B cell (primary cell): Measurements from ENCODE around the gene OR2T10. TPM values are rescaled to one million over a fixed set of nuclear protein-coding genes. Genes with fewer than 3 reads are reported as not detected.
"Not testable (repeated sequence)": the region's sequence is repeated elsewhere in the genome, so short reads cannot be mapped to it uniquely, and the experiment has no call there.

Experiments used
- ATAC-seq: fragments of 200-7000 bp; cut with Tn5 transposase; one replicate; pipeline ENCODE4 v1.10.0; 2021; ENCODE audit warnings: low read depth, mild to moderate bottlenecking, moderate number of reproducible peaks, moderate library complexity
- CTCF ChIA-PET: fragments of 350-600 bp; sonication (Branson Sonifier 250); formaldehyde crosslinking; loops from one replicate; lab custom pipeline; 2021; ENCODE audit warnings: antibody characterized with exemption, inconsistent platforms; lab: Charles Lee
- POLR2A ChIA-PET: fragments of 350-600 bp; sonication (Branson Sonifier 250); formaldehyde crosslinking; loops from one replicate; lab custom pipeline; 2021; ENCODE audit warnings: antibody characterized with exemption; lab: Charles Lee
- DNase-seq: peaks from one replicate; pipeline ENCODE4 v3.0.0; 2013
- H2AFZ ChIP-seq: 2 replicates; pipeline ENCODE4 v1.6.1; 2012; ENCODE audit warnings: mild to moderate bottlenecking, low read depth, low read length; ENCODE audit not compliant: insufficient read depth, poor library complexity, severe bottlenecking
- H3K27ac ChIP-seq, 2 donors: 1 replicate in 1 of 2; 2 replicates in 1 of 2; pipeline ENCODE4 v1.5.1; 2012 to 2013; ENCODE audit warnings: low read length in 2 of 2, mild to moderate bottlenecking in 2 of 2, moderate library complexity in 1 of 2
- H3K27me3 ChIP-seq, 4 experiments: fragments of 200-600 bp in 1 of 4; sonication (generic) in 1 of 4; replicated peaks in 1 of 4; 1 replicate in 2 of 4; 2 replicates in 2 of 4; pipeline versions ENCODE4 v1.6.1 to v1.7.0; 2013 to 2016; ENCODE audit warnings: low read length in 3 of 4, mild to moderate bottlenecking in 2 of 4, mixed read lengths in 1 of 4, moderate library complexity in 1 of 4; ENCODE audit not compliant: insufficient read depth in 4 of 4, control insufficient read depth in 3 of 4; ENCODE audit errors: control extremely low read depth in 1 of 4
- H3K36me3 ChIP-seq, 2 experiments: replicated peaks in 1 of 2; 1 replicate in 1 of 2; 2 replicates in 1 of 2; pipeline versions ENCODE4 v1.6.1 to v1.7.1; 2013; ENCODE audit warnings: low read length in 1 of 2; ENCODE audit not compliant: insufficient read depth in 2 of 2, control insufficient read depth in 1 of 2; ENCODE audit errors: control extremely low read depth in 1 of 2, extremely low read depth in 1 of 2
- H3K4me1 ChIP-seq, 2 donors: fragments of 200-600 bp in 1 of 2; sonication (generic) in 1 of 2; 1 replicate in 1 of 2; 2 replicates in 1 of 2; pipeline versions ENCODE4 v1.5.1 to v1.6.1; 2013 to 2017; ENCODE audit warnings: low read length in 2 of 2; ENCODE audit not compliant: control insufficient read depth in 2 of 2, insufficient read depth in 2 of 2
- H3K4me2 ChIP-seq: replicated peaks from 2 replicates; pipeline ENCODE3; 2012; ENCODE audit warnings: mild to moderate bottlenecking, low read depth, low read length; ENCODE audit not compliant: poor library complexity, severe bottlenecking
- H3K4me3 ChIP-seq, 5 experiments: fragments of 200-600 bp in 1 of 5; sonication (generic) in 1 of 5; 1 replicate in 3 of 5; 2 replicates in 2 of 5; pipeline versions ENCODE4 v1.5.1 to v1.7.0; 2011 to 2016; ENCODE audit warnings: low read length in 4 of 5, mild to moderate bottlenecking in 4 of 5, low read depth in 2 of 5, control low read depth in 1 of 5, moderate library complexity in 1 of 5; ENCODE audit not compliant: insufficient read depth in 1 of 5; ENCODE audit errors: control extremely low read depth in 1 of 5, extremely low read depth in 1 of 5
- H3K79me2 ChIP-seq: fragments of 200-600 bp; sonication (generic); one replicate; pipeline ENCODE4 v1.6.0; 2016; ENCODE audit warnings: low read length; ENCODE audit not compliant: control insufficient read depth, insufficient read depth
- H3K9ac ChIP-seq: fragments of 200-600 bp; sonication (generic); 2 replicates; pipeline ENCODE4 v1.6.1; 2017; ENCODE audit warnings: mild to moderate bottlenecking, low read length, moderate library complexity
- H3K9me3 ChIP-seq, 3 donors: one replicate each; pipeline versions ENCODE4 v1.6.1 to v1.7.1; 2013; ENCODE audit warnings: low read length in 2 of 3; ENCODE audit not compliant: control insufficient read depth in 2 of 3, insufficient read depth in 1 of 3; ENCODE audit errors: control extremely low read depth in 1 of 3
- H4K20me1 ChIP-seq: 2 replicates; pipeline ENCODE4 v1.6.0; 2012; ENCODE audit warnings: mild to moderate bottlenecking, low read length; ENCODE audit not compliant: insufficient read depth, control insufficient read depth, poor library complexity, severe bottlenecking
- H3K27ac Mint-ChIP-seq: one replicate; pipeline ENCODE4 v1.8.0; 2021; ENCODE audit warnings: mixed read lengths
- H3K27me3 Mint-ChIP-seq: one replicate; pipeline ENCODE4 v1.8.0; 2021; ENCODE audit warnings: mixed read lengths
- H3K4me1 Mint-ChIP-seq: one replicate; pipeline ENCODE4 v1.8.0; 2021; ENCODE audit warnings: mixed read lengths
- H3K4me3 Mint-ChIP-seq: one replicate; pipeline ENCODE4 v1.8.0; 2021; ENCODE audit warnings: mixed read lengths
- H3K9me3 Mint-ChIP-seq: one replicate; pipeline ENCODE4 v1.8.0; 2022; ENCODE audit warnings: mixed read lengths; ENCODE audit not compliant: insufficient read depth
- EZH2 ChIP-seq: IDR thresholded peaks from 2 replicates; pipeline ENCODE4 v1.6.1; 2012; ENCODE audit warnings: borderline replicate concordance, low read depth, mild to moderate bottlenecking, moderate library complexity, low read length; ENCODE audit not compliant: insufficient read depth, poor library complexity, severe bottlenecking
- WGBS: methylation state at CpG from one replicate; pipeline ENCODE4 v1.1.5; 2013; ENCODE audit warnings: missing lambda C conversion rate; ENCODE audit not compliant: insufficient coverage; 5-methylcytosine and 5-hydroxymethylcytosine counted together
- intact Hi-C: fragments of 100-400 bp; cut with micrococcal nuclease; formaldehyde crosslinking; loops from one replicate; pipeline ENCODE4 v1.10.0; 2022
- polyA plus RNA-seq: library from polyadenylated mRNA; depleted of rRNA; stranded (reverse); fragments of >200 nt; gene quantifications from 2 replicates; pipeline ENCODE4 v1.2.3, GENCODE V29; 2012
- total RNA-seq, 2 donors: library from RNA; stranded (reverse); fragments of 120-200 nt in 1 of 2; gene quantifications; 1 replicate in 1 of 2; 2 replicates in 1 of 2; pipeline versions ENCODE4 v1.2.3 to v1.2.4, GENCODE V29; 2013 to 2022
- TF ChIP-seq, protein P1 (sequence below): fragments of 200-600 bp; IDR thresholded peaks from one replicate; pipeline ENCODE4 v1.8.0; 2022; ENCODE audit warnings: antibody characterized with exemption, mild to moderate bottlenecking

The OR2T10 gene
- total and polyA plus RNA-seq, 2 donors (not counting 1 experiment from before 2014, with no cell fraction given): 0.27 to 2.5 TPM

DNA sequence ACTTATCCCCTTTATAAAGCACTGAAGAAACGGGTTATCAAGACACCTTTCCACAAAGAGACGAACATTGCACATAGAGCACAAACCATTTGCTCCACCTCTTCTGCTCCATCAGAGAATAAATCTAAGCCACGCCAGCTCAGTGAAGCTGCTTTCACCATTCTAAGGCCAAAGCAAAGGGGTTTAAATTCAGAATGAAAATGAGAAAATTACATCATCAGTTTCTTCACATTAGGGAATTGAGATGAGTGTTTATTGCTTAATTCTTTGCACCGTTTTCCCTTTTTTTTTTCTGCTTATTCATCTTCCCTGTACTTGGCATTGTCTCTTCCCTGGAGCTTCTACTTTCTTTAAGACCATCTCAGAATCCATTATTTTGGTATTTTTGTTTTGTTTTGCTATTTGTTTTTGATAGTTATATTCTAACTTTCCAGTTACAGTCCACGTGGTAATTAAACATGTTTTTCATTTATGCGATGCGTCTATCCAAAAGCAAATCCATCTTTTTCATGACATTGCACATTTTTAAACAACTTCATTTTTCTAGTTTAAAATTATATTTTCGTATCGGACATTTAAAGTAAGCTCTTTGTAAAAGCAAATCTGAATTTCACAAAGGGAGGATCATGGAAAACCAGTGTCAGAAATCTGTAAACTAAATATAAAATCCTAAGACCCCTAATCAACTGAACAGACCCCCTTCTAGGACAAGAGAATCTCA is 21.1 kb downstream of the OR2T10 start:
- Histone ChIP-seq H3K36me3 (no peaks in the 10 kb centered on the region), H3K27me3 (no peaks in the 10 kb centered on the region), H4K20me1 (no peaks in the 10 kb centered on the region), H3K9me3 (no peaks in the 10 kb centered on the region), H3K9ac (no peak overlapping the region), H3K4me3 (no peak overlapping the region), H2AFZ (no peak overlapping the region), H3K27ac (no peak overlapping the region), H3K4me2 (no peak overlapping the region), H3K4me1 (no peaks in the 10 kb centered on the region), H3K79me2 (no peaks in the 10 kb centered on the region)
- H3K9me3 Mint-ChIP-seq: no peaks in the 10 kb centered on the region
- H3K27ac Mint-ChIP-seq: no peak overlapping the region
- no peaks in the 10 kb centered on the region for H3K4me1 Mint-ChIP-seq
- TF ChIP-seq EZH2: no peak
- TF ChIP-seq, protein P1, sequence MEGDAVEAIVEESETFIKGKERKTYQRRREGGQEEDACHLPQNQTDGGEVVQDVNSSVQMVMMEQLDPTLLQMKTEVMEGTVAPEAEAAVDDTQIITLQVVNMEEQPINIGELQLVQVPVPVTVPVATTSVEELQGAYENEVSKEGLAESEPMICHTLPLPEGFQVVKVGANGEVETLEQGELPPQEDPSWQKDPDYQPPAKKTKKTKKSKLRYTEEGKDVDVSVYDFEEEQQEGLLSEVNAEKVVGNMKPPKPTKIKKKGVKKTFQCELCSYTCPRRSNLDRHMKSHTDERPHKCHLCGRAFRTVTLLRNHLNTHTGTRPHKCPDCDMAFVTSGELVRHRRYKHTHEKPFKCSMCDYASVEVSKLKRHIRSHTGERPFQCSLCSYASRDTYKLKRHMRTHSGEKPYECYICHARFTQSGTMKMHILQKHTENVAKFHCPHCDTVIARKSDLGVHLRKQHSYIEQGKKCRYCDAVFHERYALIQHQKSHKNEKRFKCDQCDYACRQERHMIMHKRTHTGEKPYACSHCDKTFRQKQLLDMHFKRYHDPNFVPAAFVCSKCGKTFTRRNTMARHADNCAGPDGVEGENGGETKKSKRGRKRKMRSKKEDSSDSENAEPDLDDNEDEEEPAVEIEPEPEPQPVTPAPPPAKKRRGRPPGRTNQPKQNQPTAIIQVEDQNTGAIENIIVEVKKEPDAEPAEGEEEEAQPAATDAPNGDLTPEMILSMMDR: no peak
- no peak overlapping the region for H3K4me3 Mint-ChIP-seq
- intact Hi-C loops: no loop called here
- ChIA-PET CTCF (no interaction called here), POLR2A (no interaction called here)
- no peaks in the 10 kb centered on the region for H3K27me3 Mint-ChIP-seq
- ATAC-seq (no peak), DNase-seq (no peak)
- 100% methylated on average over 1 of the region's 9 CpGs for WGBS

DNA sequence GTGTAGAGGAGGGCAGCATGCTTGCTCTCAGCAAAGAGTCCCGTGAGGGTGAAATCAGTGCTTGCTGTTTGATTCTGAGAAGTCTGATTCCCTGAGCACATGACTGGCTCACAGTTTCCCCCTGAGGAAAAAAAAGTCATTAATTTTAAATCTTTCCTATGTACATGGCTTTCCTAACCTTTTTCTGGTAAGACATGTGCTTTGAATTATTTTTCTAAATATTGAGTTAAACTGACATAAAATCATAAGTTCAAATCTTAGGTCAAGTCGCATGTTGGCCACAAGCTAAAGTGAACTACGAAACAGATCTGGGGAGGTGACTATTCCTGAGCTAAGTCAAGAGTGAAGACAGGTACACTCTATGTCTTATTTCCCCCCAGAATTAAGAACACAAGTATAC is 22.8 kb downstream of the OR2T10 start, which contains the start of gene OR2T34:
Gene OR2T34, minus strand, starts transcription at position 101 of the 400 bp plus-strand sequence. Its CDS starts 0 bp downstream, at position 101.
- H4K20me1 ChIP-seq, CTCF ChIA-PET, H3K9me3 Mint-ChIP-seq, H3K4me1 ChIP-seq, H3K9ac ChIP-seq, ATAC-seq, H3K79me2 ChIP-seq, intact Hi-C loops, H3K4me3 Mint-ChIP-seq, H3K4me1 Mint-ChIP-seq, H3K27me3 ChIP-seq, H3K4me2 ChIP-seq, H3K27ac ChIP-seq, H3K4me3 ChIP-seq, H2AFZ ChIP-seq, H3K9me3 ChIP-seq, H3K27me3 Mint-ChIP-seq, H3K27ac Mint-ChIP-seq, H3K36me3 ChIP-seq, POLR2A ChIA-PET, DNase-seq: not testable (repeated sequence)
- no CpG with 5 or more reads among the region's 3 CpGs for WGBS

DNA sequence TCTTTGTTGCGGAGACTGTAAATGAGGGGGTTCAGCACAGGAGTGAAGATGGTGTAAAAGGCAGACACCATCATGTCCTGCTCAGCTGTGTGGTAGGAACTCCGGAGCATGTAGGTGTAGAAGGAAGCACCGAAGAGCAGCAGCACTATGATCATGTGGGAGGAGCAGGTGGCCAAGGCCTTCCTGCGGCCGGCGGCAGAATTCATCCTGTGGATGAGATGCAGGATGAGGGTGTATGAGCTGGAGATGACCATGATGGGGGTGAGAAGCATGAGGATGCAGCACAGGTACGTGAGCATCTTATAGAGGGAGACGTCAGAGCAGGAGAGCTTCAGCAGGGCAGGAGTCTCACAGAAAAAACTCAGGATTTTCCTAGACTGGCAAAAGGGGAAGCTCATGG is 23.6 kb downstream of the OR2T10 start:
- H3K9me3 ChIP-seq, DNase-seq, H3K9me3 Mint-ChIP-seq, H2AFZ ChIP-seq, ATAC-seq, H3K4me3 ChIP-seq, H3K27ac ChIP-seq, H3K4me1 Mint-ChIP-seq, H3K27me3 ChIP-seq, intact Hi-C loops, H3K27ac Mint-ChIP-seq, H3K9ac ChIP-seq, H3K36me3 ChIP-seq, H4K20me1 ChIP-seq, H3K79me2 ChIP-seq, H3K4me2 ChIP-seq, H3K4me1 ChIP-seq, H3K4me3 Mint-ChIP-seq, POLR2A ChIA-PET, H3K27me3 Mint-ChIP-seq, CTCF ChIA-PET: not testable (repeated sequence)
- WGBS: no CpG with 5 or more reads among the region's 8 CpGs
